GM19238 (cell line): ENCODE data around the gene INHA.

Experiments
- DNase-seq: peaks from one replicate; pipeline ENCODE4 v3.0.0; 2011; ENCODE audit warnings: low spot score; ENCODE audit not compliant: insufficient read length

Gene INHA, protein sequence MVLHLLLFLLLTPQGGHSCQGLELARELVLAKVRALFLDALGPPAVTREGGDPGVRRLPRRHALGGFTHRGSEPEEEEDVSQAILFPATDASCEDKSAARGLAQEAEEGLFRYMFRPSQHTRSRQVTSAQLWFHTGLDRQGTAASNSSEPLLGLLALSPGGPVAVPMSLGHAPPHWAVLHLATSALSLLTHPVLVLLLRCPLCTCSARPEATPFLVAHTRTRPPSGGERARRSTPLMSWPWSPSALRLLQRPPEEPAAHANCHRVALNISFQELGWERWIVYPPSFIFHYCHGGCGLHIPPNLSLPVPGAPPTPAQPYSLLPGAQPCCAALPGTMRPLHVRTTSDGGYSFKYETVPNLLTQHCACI

GRCh38 chr2:219572237-219573001 lies at the start of gene INHA:
Gene INHA (plus strand): TSS chr2:219572310. CDS start chr2:219572375, 65 bp downstream.
- no peak for DNase-seq

- no peak for DNase-seq
Observed at GRCh38 chr2:219523031-219523671, 49.0 kb upstream of the INHA start.

DNA sequence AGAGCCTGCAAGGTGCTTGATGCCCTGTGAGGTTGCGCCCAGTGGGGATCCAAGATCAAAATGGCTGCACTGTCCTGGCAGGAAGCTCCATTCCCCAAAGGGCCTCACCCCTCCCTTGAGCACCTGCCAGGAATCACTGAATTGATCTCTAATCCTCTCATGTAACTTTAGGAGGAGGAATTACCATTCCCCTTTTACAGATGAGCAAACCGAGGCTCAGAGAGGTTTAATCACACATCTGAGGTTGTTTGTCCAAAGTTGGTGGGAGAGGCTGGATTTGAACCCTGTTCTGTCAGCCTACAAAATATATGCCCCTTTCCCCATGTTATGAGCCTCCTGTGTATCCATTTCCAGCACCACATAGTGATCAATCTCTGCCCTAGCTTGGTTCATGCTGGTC lies 47.3 kb upstream of the INHA start:
- no peak for DNase-seq

DNA sequence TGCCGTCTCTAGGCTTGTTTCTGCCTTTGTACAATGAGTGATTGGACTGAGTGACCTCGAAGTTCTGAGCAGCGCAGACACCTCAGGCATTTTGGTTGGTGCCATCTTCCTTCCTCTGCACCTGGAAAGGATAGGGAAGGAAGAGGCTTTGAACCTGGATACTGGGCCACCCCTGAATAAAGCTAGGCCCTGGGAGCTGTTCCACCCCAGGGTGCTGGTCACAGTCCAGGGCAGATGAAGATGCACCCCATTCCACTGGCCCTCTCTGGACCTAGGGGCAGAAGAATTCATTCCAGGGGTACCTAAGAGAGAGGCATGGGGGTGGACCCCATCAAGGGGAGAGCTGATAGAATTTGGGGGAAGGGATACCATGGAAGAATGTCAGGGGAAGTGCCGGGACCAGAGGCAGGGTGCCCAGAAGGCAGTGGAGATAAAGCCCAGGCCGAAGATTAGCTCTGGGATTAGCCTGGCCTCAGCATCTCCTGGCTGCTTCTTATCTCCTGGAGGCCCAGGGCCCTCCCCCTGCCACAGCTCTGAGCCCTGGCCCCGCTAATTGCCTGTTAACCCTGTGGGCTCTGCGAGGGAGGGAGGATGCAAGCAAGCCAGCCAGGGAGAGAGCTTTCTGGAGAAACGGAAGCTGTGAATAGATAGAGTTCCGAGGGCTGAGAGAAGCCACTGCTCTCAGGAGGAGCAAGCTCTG lies 46.4 kb upstream of the INHA start:
- DNase-seq, result no peak

DNA sequence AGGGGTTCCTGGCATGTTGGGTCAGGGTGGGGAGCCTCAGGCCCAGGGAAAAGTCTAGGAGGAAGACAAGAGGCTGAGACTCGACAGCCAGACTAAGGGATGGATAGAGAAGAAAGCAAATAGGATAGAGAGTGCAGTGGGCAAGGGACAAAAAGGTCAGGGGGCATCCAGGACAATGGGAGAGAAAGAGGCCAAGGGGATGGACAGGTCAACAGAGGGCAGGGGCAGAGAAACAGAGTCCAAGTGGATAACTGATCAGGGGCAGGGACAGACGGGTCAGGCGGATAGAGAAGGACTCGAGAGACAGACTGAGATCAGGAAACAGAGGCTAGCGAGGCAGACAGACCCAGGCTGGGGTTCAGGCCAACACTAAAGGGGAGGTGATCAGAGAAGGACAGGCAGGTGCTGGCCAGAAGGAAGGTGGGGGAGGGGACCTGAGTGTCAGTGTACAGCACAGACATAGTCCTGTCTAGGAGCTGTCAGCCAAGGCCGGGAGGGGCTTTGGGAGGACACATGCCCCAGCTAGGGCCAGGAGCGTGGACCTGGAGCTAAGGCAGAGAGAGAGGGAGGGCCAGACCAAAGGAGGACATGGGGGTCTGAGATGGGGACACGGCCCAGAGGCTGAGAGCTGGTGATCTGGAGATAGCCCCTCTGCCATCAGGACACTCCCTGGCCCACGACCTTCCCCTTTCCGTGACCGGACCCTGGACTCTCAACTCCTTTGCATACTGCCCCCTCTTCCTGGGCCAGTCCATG lies 45.6 kb upstream of the INHA start:
- DNase-seq, result no peak

- no peak for DNase-seq
Observed at GRCh38 chr2:219527076-219527394, 45.1 kb upstream of the INHA start.

DNA sequence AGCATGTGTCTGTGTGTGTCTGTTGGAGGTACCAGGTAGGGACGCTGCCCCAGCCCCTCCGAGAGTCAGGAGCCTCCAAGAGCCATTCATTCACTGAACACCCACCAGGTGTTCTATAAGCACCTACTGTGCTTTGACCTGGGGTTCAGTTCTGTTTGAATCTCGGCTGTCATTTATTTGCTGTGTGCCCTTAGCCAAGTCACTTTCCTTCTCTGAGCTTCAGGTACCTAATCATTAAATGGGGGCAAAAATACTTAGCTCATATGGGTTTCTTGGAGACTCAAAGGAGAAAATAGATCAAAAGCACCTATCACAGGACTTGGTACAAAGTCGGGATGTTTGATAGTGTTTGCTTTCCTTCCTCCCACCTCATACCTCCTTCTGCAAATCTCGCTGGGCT lies 44.6 kb upstream of the INHA start:
- DNase-seq, result no peak

DNA sequence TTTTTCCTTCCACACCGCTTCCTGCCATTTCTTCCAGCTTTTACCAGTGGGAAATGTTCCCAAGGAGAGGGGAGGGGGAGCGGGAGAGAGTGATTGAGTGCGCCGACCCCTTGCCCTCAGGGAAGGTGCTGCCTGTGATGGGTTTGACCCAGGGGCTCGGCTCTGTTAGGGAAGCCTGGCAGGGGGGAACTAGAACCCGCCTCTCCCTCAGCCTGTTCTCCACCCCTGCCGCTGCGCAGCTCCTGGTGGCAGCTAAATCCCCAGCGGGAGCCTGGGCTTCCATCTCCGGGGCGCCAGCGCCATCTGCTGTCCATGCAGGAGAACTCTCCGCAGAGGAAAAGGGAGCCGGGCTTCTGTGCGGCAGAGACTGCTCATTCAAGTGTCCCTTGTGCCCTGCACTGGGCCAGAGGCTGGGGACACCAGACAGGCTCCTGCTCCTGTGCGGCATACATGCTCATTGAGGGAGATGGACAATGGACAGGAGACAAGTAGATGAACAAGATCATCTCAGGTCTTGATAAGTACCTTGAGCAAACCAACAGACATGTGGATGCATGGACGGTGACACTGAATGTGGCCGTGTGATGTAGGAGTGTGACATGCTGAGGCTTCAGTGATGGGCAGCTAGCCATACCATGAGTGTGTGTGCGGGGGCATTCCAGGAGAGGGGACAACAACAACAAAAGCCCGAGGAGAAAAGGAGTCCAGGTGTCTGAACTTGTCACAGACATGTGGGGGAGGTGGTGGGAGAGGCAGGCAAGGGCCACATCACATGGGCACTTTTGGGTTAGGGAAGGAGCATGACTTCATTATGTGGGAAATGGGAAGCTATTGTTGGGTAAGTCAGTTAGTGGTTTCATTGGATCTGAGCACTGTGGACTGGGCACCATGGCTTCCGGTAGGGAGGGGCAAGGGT lies 41.8 kb upstream of the INHA start:
- DNase-seq, result peak; percentile 97

- no peak for DNase-seq
Observed at GRCh38 chr2:219531639-219532377, 40.3 kb upstream of the INHA start.

DNA sequence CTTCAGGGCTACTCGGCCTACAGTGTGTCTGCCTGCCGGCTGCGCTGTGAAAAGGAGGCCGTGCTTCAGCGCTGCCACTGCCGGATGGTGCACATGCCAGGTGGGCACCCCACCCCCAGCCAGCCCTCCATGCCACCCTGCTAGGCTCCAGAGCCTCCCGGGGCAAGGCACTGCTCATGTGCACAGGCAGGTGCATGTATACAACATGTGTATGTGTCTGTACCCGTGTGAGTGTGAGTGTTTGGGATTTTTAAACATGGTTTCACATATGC lies 39.8 kb upstream of the INHA start:
- no peak for DNase-seq

- no peak for DNase-seq
Observed at GRCh38 chr2:219533930-219534661, 38.0 kb upstream of the INHA start.

DNA sequence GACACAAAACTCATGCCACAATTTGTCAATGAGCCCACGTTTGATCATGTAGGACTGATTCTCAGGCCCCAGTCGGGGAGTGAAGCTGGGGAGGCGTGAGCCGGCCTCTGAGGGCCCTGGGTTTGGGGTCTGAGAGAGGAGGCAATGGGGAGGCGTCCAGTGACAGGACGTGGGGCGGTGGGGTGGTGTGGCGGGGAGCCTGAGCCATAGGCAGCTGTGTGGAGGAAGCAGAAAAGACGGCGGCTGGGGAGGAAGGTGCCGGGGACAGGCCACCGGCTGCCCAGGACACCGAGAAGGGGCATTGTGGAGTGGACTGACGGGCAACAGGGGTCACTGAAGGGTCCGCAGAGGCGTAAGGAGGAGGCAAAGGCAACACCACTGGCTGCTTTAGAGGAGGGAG lies 35.7 kb upstream of the INHA start:
- DNase-seq, result no peak

DNA sequence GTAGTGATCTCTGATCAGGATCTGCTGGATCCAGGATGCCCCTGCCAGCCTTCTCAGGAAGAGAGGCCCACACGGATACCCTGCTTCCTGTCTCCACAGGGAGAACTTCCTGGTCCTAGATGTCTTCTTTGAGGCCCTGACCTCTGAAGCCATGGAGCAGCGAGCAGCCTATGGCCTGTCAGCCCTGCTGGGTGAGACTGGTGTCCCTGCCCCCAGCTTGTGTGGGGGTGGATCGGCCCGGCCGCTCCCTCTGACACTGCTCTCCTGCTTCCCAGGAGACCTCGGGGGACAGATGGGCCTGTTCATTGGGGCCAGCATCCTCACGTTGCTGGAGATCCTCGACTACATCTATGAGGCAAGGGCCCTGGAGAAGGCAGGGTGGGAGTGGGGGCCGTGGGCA lies 35.1 kb upstream of the INHA start:
- DNase-seq, result no peak

DNA sequence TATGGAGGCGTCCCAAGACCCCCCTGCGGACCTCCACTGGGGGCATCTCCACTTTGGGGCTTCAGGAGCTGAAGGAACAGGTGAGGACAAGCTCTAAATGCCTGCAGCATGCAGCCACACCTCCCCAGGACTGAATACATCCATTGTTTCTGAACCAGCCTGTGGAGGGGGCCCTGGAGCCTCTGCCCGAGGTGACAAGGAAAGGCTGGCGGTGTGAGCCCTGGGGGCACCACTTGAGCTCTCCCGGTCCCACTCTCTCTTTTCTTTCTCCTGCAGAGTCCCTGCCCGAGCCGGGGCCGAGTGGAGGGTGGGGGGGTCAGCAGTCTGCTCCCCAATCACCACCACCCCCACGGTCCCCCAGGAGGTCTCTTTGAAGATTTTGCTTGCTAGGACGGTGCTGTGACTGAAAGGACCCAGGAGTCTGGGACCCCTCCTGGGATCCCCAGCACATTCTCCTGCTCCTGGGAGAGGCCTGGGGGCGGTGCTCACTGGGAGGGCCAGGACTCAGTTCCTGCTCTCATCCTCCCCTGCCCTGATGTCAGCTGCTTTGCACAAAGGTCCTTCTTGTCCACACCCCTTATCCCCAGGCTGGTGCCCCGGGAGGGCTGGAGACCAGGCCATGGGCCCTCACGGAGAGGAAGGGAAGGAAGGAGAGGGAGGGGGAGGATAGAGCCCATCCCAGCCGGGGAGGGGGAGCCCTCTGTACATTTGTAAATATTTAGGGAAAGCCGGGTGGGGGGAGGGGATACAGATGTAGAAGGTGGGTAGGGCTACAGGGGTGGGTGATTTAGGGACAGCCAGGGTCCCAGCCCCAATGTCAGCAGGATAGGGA lies 34.2 kb upstream of the INHA start:
- no peak for DNase-seq

DNA sequence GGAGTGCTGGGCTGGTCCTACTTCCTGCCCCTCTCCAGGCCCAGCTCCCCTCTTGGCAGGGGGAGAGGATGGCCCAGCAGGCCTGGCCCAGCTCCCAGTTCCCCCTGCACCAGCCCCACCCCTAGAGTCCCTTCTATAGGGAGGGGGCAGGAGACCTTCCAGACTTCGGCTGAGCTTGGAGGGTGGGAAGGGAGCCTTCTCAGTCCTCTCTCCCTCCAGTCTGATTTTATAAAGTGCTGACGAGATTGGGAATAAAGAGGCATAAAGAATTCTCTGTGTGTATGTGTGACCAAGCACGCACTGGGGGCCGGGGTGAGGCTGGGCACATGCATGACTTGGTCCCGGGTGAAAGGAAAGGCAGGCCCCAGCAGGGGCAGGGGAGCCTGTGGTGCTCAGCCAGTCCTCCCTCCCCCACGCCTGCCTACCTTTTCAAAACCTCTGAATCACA lies 33.6 kb upstream of the INHA start:
- no peak for DNase-seq

GRCh38 chr2:219538956-219539788 lies 32.9 kb upstream of the INHA start:
- DNase-seq, result no peak
